ENCODE measurements around the gene CTBS.

The CTBS gene

GRCh38 chr1:84506002-84506728 lies 68.1 kb downstream of the CTBS start, which contains the start of the genes GNG5 and SPATA1:
Gene GNG5 (minus strand): TSS chr1:84506581. CDS start chr1:84506091, 490 bp downstream.
Gene SPATA1 (plus strand): TSS chr1:84506386. CDS start chr1:84516360, 9,974 bp downstream.
- DNase-seq (ENCODE audit: low read depth, low spot score): peak; percentile 98

DNA sequence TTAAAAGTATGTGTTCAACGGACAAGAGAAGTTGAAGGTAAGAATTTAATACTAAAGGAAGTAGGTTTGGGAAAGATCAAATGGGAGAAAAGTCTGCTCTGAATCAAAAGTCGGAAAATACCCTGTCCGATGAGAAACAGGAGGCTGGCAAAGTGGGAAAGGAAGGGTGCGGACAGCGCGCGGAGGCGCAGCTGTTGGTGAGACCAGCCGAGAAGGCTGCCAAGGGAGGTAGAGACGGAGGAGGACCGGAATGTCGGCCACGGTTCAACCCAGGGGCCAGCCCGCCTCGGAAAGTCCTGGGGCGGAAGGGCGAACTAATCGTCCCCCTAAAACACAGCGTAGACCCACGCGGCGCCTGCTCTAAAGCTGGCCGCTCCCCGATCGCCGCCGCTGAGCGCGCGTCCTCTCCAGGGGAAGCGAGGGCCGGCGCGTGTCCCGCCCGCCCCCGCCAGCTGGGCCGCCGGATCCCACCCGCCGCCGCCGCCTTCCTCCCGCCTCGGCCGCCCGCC lies 68.7 kb downstream of the CTBS start:
- peak; percentile 63 for DNase-seq (ENCODE audit: low read depth, low spot score)

GRCh38 chr1:84504580-84505492 lies 69.4 kb downstream of the CTBS start:
- DNase-seq (ENCODE audit: low read depth, low spot score): no peak

DNA sequence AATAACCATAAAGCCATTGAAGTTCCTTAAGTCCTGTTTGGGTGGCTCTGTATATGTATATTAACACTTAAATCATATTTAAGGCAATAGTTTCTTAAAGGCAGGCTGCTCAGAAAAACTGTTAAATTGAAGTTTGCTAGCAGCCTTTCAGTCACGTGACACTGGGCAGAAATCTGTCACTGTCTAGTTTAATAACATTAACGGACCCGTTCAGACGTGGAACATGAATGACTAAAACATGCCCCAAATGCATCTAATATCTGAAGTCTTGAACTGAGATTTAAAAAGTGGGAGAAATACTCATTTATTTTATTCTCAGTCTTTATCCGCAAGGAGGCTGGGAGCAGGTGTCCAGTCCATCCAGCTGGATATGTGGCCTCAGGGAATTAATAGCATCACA lies 71.3 kb downstream of the CTBS start:
- no peak for DNase-seq (ENCODE audit: low read depth, low spot score)

Data from ELF-1 (cell line).